Fibroblast of lung (primary cell): ENCODE measurements around the gene TBX19.

Experiments used
- CTCF ChIP-seq, 2 donors: IDR thresholded peaks in 1 of 2; conservative IDR thresholded peaks in 1 of 2; 1 replicate in 1 of 2; 2 replicates in 1 of 2; pipeline ENCODE4 v1.5.1; 2011 to 2012; ENCODE audit warnings: low read length in 2 of 2, control low read depth in 1 of 2, inconsistent platforms in 1 of 2, low read depth in 1 of 2, mild to moderate bottlenecking in 1 of 2
- EZH2 ChIP-seq: IDR thresholded peaks from 2 replicates; pipeline ENCODE4 v1.5.1; 2012; ENCODE audit warnings: low read length, control low read depth, mild to moderate bottlenecking; ENCODE audit errors: missing control alignments

- no peak for TF ChIP-seq CTCF (conservative IDR thresholded peaks at IDR 0.05 in 1 of 2, IDR thresholded peaks at IDR 0.05 in 1 of 2; ENCODE audit: low read depth in 1 of 2, low read length in 2 of 2)
- TF ChIP-seq EZH2, result no peak
These were observed 40.2 kb downstream of the TBX19 start for GRCh38 chr1:168320800-168321450.
